NCI-H1105 (cell line): Measurements from ENCODE around the gene MUC21.
A peak's percentile ranks its signal among the peaks of the same experiment; 100 is the strongest.
"Not testable (repeated sequence)": the region's sequence is repeated elsewhere in the genome, so short reads cannot be mapped to it uniquely, and the experiment has no call there.

Experiments used
- DNase-seq: peaks from one replicate; lab custom pipeline; 2025; lab: John Stamatoyannopoulos, UW

The MUC21 gene

GRCh38 chr6:30969171-30969570 is 14.3 kb upstream of the MUC21 start:
- DNase-seq: not testable (repeated sequence)

GRCh38 chr6:30970946-30971345 is 12.6 kb upstream of the MUC21 start:
- no peak for DNase-seq

- DNase-seq: no peak
Measured at GRCh38 chr6:30972816-30973215, 10.7 kb upstream of the MUC21 start.

GRCh38 chr6:30974490-30975252 is 8.8 kb upstream of the MUC21 start:
- DNase-seq: no peak

GRCh38 chr6:30979141-30979540 is 4.4 kb upstream of the MUC21 start:
- DNase-seq: no peak

- DNase-seq: no peak
Measured at GRCh38 chr6:30979690-30980089, 3.8 kb upstream of the MUC21 start.

GRCh38 chr6:30981942-30982772 is 1.4 kb upstream of the MUC21 start:
- peak; percentile 6 for DNase-seq

GRCh38 chr6:30985490-30985889 is 2.0 kb downstream of the MUC21 start:
- DNase-seq: no peak

- DNase-seq: no peak
Measured at GRCh38 chr6:30987304-30987703, 3.8 kb downstream of the MUC21 start.

- DNase-seq: no peak
Measured at GRCh38 chr6:30988209-30988825, 4.8 kb downstream of the MUC21 start.

- no peak for DNase-seq
Measured at GRCh38 chr6:30990422-30991086, 7.0 kb downstream of the MUC21 start.

GRCh38 chr6:30991891-30992290 is 8.4 kb downstream of the MUC21 start:
- no peak for DNase-seq

- no peak for DNase-seq
Measured at GRCh38 chr6:30997301-30997700, 13.8 kb downstream of the MUC21 start.

- no peak for DNase-seq
Measured at GRCh38 chr6:30998785-30999184, 15.3 kb downstream of the MUC21 start.

- DNase-seq: not testable (repeated sequence)
Measured at GRCh38 chr6:31000067-31000860, 16.7 kb downstream of the MUC21 start.

- DNase-seq: no peak
Measured at GRCh38 chr6:31001281-31001888, 17.9 kb downstream of the MUC21 start.

- DNase-seq: no peak
Measured at GRCh38 chr6:31002471-31002870, 19.0 kb downstream of the MUC21 start.

- no peak for DNase-seq
Measured at GRCh38 chr6:31004794-31005193, 21.3 kb downstream of the MUC21 start.

- DNase-seq: no peak
Measured at GRCh38 chr6:31005249-31006020, 21.9 kb downstream of the MUC21 start.

GRCh38 chr6:31007694-31008093 is 24.2 kb downstream of the MUC21 start:
- DNase-seq: no peak
